Endothelial cell of umbilical vein (primary cell): ENCODE data around the gene TRAF3. TPM values are rescaled to one million over a fixed set of nuclear protein-coding genes. Genes with fewer than 3 reads are reported as not detected.

Experiments used
- BruUV-seq: library from RNA; stranded (reverse); fragments of 400-500 nt; replicated peaks from 2 replicates; lab custom pipeline; 2021; lab: Mats Ljungman, UMichigan
- CTCF ChIA-PET: fragments of 300-600, 350-600 bp; sonication (Branson Sonifier 250); formaldehyde crosslinking; loops from one replicate; lab custom pipeline; 2021; ENCODE audit warnings: antibody characterized with exemption, inconsistent platforms; lab: Charles Lee
- POLR2A ChIA-PET: fragments of 300-600, 350-600 bp; sonication (Branson Sonifier 250); formaldehyde crosslinking; loops from one replicate; lab custom pipeline; 2021; ENCODE audit warnings: antibody characterized with exemption, inconsistent platforms; lab: Charles Lee
- DNase-seq: peaks from one replicate; pipeline ENCODE4 v3.0.0-alpha.2; 2011; ENCODE audit warnings: low read depth, low spot score
- FAIRE-seq: peaks from 2 replicates; lab custom pipeline; 2011; peaks lifted over from hg19 to GRCh38; lab: Jason Lieb, UNC
- H2AFZ ChIP-seq: 2 replicates; pipeline ENCODE4 v1.6.0; 2012; ENCODE audit warnings: low read depth, low read length, control low read depth, inconsistent platforms
- H3K27ac ChIP-seq: 2 replicates; pipeline ENCODE4 v1.5.1; 2011; ENCODE audit warnings: low read depth, mild to moderate bottlenecking, control low read depth, low read length, moderate library complexity; ENCODE audit not compliant: insufficient read depth
- H3K27me3 ChIP-seq, 2 experiments: 2 replicates each; pipeline versions ENCODE4 v1.6.0 to v1.6.1; 2011; ENCODE audit warnings: low read length in 2 of 2, mixed read lengths in 1 of 2; ENCODE audit not compliant: control insufficient read depth in 2 of 2, insufficient read depth in 2 of 2
- H3K36me3 ChIP-seq, 2 experiments: 2 replicates in 1 of 2; 3 replicates in 1 of 2; pipeline ENCODE4 v1.5.1; 2011; ENCODE audit warnings: low read length in 2 of 2, mild to moderate bottlenecking in 1 of 2, moderate library complexity in 1 of 2; ENCODE audit not compliant: control insufficient read depth in 2 of 2, insufficient read depth in 2 of 2; ENCODE audit errors: extremely low read depth in 1 of 2
- H3K4me1 ChIP-seq: 3 replicates; pipeline ENCODE4 v1.5.1; 2011; ENCODE audit warnings: mild to moderate bottlenecking, low read length; ENCODE audit not compliant: control insufficient read depth, insufficient read depth; ENCODE audit errors: extremely low read depth
- H3K4me2 ChIP-seq: 2 replicates; pipeline ENCODE4 v1.6.1; 2011; ENCODE audit warnings: low read length, control low read depth, mixed read lengths; ENCODE audit not compliant: insufficient read depth
- H3K4me3 ChIP-seq, 3 experiments: fragments of 200-600 bp in 1 of 3; sonication (generic), shearing (Covaris generic) in 1 of 3; replicated peaks in 1 of 3; 2 replicates each; pipeline ENCODE4 v1.5.1; 2011 to 2016; ENCODE audit warnings: control low read depth in 3 of 3, low read length in 3 of 3, mild to moderate bottlenecking in 2 of 3, inconsistent platforms in 1 of 3, low read depth in 1 of 3, moderate library complexity in 1 of 3; ENCODE audit not compliant: insufficient read depth in 1 of 3
- H3K79me2 ChIP-seq: 2 replicates; pipeline ENCODE4 v1.6.0; 2012; ENCODE audit warnings: low read length, inconsistent platforms; ENCODE audit not compliant: control insufficient read depth, insufficient read depth
- H3K9ac ChIP-seq: replicated peaks from 2 replicates; pipeline ENCODE3; 2011; ENCODE audit warnings: low read length, control low read depth; ENCODE audit not compliant: insufficient read depth; ENCODE audit errors: extremely low read depth
- H3K9me1 ChIP-seq: replicated peaks from 3 replicates; pipeline ENCODE4 v1.6.0; 2011; ENCODE audit warnings: mild to moderate bottlenecking, low read length; ENCODE audit not compliant: control insufficient read depth, insufficient read depth; ENCODE audit errors: extremely low read depth
- H3K9me3 ChIP-seq: replicated peaks from 2 replicates; pipeline ENCODE4 v1.5.1; 2012; ENCODE audit warnings: low read length, inconsistent platforms; ENCODE audit not compliant: control insufficient read depth, insufficient read depth
- H4K20me1 ChIP-seq: replicated peaks from 2 replicates; pipeline ENCODE3; 2011; ENCODE audit warnings: mild to moderate bottlenecking, low read length; ENCODE audit not compliant: control insufficient read depth, insufficient read depth; ENCODE audit errors: extremely low read depth
- CTCF ChIP-seq, 2 donors: IDR thresholded peaks; 1 replicate in 1 of 2; 2 replicates in 1 of 2; pipeline ENCODE4 v1.5.1; 2011; ENCODE audit warnings: low read length in 2 of 2, mild to moderate bottlenecking in 2 of 2, moderate library complexity in 2 of 2, control low read depth in 1 of 2, inconsistent platforms in 1 of 2, low read depth in 1 of 2; ENCODE audit not compliant: insufficient read depth in 1 of 2; ENCODE audit errors: extremely low read depth in 1 of 2
- EZH2 ChIP-seq: IDR thresholded peaks from 2 replicates; pipeline ENCODE4 v1.6.1; 2012; ENCODE audit warnings: borderline replicate concordance, low read depth, mild to moderate bottlenecking, moderate library complexity, low read length, inconsistent platforms; ENCODE audit not compliant: severe bottlenecking
- FOS ChIP-seq: IDR thresholded peaks from 2 replicates; pipeline ENCODE4 v1.6.1; 2011; ENCODE audit warnings: mild to moderate bottlenecking, low read length, moderate library complexity, borderline replicate concordance; ENCODE audit not compliant: insufficient read depth
- GATA2 ChIP-seq: IDR thresholded peaks from 2 replicates; pipeline ENCODE4 v1.7.0; 2011; ENCODE audit warnings: low read depth, mild to moderate bottlenecking, moderate library complexity, mixed read lengths, low read length; ENCODE audit not compliant: insufficient read length, insufficient read depth
- JUN ChIP-seq: IDR thresholded peaks from 2 replicates; pipeline ENCODE4 v1.6.1; 2011; ENCODE audit warnings: borderline replicate concordance, low read depth; ENCODE audit not compliant: insufficient read length, insufficient read depth
- MAX ChIP-seq: IDR thresholded peaks from 2 replicates; pipeline ENCODE4 v1.6.1; 2011; ENCODE audit not compliant: insufficient read depth, insufficient read length
- MYC ChIP-seq: IDR thresholded peaks from one replicate; pipeline ENCODE4 v1.6.1; 2011; ENCODE audit warnings: mild to moderate bottlenecking, low read depth, low read length
- POLR2A ChIP-seq: IDR thresholded peaks from 2 replicates; pipeline ENCODE4 v1.6.1; 2012; ENCODE audit warnings: low read depth, mild to moderate bottlenecking, control low read depth, low read length
- POLR2AphosphoS5 ChIP-seq: IDR thresholded peaks from 2 replicates; pipeline ENCODE4 v1.6.1; 2012; ENCODE audit warnings: low read depth, mild to moderate bottlenecking, control low read depth, low read length, moderate library complexity; ENCODE audit not compliant: insufficient read depth
- dilution Hi-C: fragments of 300-500 bp; cut with MboI; formaldehyde crosslinking; loops from one replicate; pipeline ENCODE4 v1.15.0; 2019; ENCODE audit warnings: low sequenced_read_pairs; ENCODE audit not compliant: extremely low pct_ligation_motif_present
- intact Hi-C: fragments of 100-400 bp; cut with micrococcal nuclease; formaldehyde crosslinking; loops from one replicate; pipeline ENCODE4 v1.10.0; 2022
- polyA plus RNA-seq, 4 experiments: library from polyadenylated mRNA; depleted of rRNA in 3 of 4; stranded (reverse) in 3 of 4; unstranded in 1 of 4; fragments of >200 nt; gene quantifications; 2 replicates each; pipeline versions ENCODE4 v1.2.1 to v1.2.3, GENCODE V29; 2011 to 2012; ENCODE audit warnings: missing spikeins in 1 of 4
- total RNA-seq: library from RNA; stranded (reverse); gene quantifications from 2 replicates; pipeline ENCODE4 v1.2.3, GENCODE V29; 2021

The TRAF3 gene
- total and polyA plus RNA-seq, 2 donors (not counting 3 experiments of a cell fraction or from before 2014, with no cell fraction given) = 14.4 to 27.6 TPM

GRCh38 chr14:102873546-102874061 lies 96.4 kb downstream of the TRAF3 start:
- Histone ChIP-seq H3K4me2 (no peak overlapping the region), H3K9ac (no peak overlapping the region), H3K9me3 (no peaks in the 10 kb centered on the region), H3K79me2 (no peaks in the 10 kb centered on the region), H3K36me3 (peaks cover 9 to 11% of the 10 kb centered on the region in 2 experiments), H3K4me1 (no peaks in the 10 kb centered on the region), H3K9me1 (no peaks in the 10 kb centered on the region), H3K27me3 (no peaks in the 10 kb centered on the region), H3K4me3 (no peak overlapping the region), H2AFZ (no peak overlapping the region), H4K20me1 (no peaks in the 10 kb centered on the region), H3K27ac (no peak overlapping the region)
- ChIA-PET POLR2A (no interaction called here), CTCF (interaction anchor here (0.7 kb wide), 1 partner anchor 179 kb away, joined by 5 read pairs; no protein-coding TSS in a partner anchor)
- intact Hi-C loops = no loop called here
- DNase-seq (no peak), FAIRE-seq (no peak)
- BruUV-seq = no TSS peak
- dilution Hi-C loops = no loop called here
- no peak for TF ChIP-seq MYC
- no peak for TF ChIP-seq CTCF (IDR thresholded peaks at IDR 0.05; ENCODE audit: extremely low read depth in 1 of 2, insufficient read depth in 1 of 2, low read depth in 1 of 2, low read length in 2 of 2)
- TF ChIP-seq MAX = no peak
- TF ChIP-seq JUN = no peak
- TF ChIP-seq FOS = no peak
- TF ChIP-seq EZH2 = no peak
- no peak for TF ChIP-seq GATA2
- no peak for TF ChIP-seq POLR2A
- no peak for TF ChIP-seq POLR2AphosphoS5
